NCI-H2107 (cell line): ENCODE data around the gene PHACTR2.
"Not testable (repeated sequence)": the region's sequence is repeated elsewhere in the genome, so short reads cannot be mapped to it uniquely, and the experiment has no call there.

ENCODE experiments used
- DNase-seq: peaks from one replicate; lab custom pipeline; 2025; lab: John Stamatoyannopoulos, UW

PHACTR2 gene

DNA sequence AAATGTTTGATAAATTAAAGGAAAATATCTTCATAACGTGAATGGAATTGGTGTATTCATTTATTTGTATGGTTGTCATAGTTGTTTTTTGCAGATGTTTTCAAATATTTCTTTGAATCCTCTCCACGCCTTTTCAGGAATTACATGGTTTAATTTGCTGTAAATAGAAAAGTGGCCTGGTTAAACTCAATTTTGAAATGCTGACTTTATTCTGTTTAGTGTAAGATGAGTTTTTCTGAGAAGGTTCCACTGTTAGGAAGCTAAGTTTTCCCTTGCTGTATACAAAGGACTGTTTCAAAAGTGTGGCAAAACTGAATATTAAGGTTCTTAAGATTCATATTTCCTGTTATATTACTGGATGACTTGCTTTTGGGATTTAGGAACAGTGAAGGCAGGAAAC, 186.0 kb downstream of the PHACTR2 start:
- DNase-seq: no peak

DNA sequence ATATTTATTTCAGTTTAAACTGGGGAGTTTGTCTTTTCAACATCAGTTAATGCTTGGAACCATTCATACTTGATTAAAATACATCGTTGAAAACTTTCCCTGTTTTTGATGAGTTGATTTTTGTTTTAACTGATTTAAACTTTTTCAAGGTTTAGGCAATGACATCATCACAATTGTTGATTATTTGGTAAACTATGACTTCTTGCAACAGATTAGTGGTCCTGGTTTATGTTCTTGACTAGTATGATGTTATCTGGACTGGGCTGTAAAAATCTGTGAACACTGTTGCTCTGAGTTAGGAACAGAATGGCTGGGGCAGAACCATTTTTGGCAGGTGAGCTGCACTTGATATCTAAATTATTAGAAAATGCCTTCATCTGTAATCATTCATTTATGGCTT, 186.5 kb downstream of the PHACTR2 start, which contains the start of gene ZC2HC1B:
ZC2HC1B (plus strand) TSS at position 241 of the 400 bp plus-strand sequence; CDS start at position 307, 66 bp downstream.
- DNase-seq: no peak

DNA sequence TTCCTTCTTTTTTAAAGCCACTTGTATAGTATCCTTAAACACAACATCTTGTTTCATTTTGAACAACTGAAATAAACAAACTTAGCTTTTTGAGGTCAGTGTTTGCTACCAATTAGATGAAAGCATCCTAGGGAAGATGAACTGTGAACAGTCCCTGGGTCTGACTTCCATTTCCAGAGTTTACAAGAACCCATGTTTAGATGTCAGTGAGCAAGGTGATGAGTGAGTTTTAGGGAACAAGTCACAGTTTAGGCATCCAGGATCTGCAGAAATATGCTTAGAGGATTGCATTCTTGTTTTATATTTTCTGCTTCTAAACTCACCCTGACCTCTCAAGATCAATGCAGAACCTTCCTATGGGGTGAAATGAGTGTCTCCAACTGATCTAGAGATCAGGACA, 189.5 kb downstream of the PHACTR2 start:
- DNase-seq: no peak

DNA sequence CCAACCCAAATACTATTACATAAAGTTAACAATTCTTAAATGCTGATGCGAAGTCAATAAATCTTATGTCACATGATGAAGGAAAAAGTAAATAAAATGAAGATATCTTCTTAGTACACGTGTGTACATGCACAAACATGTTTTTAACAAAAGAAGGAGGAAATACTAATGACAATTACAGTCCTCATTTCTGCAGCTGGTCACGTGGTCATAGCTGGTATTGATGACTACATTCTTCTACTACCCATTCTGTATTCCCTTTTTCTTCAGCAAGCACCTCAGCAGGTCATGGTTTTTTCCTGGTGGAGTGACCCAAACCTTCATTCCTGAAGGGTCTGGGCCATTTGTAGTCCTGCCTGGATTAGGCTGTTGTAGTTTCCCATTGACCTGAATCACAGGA, 191.0 kb downstream of the PHACTR2 start:
- DNase-seq: not testable (repeated sequence)

DNA sequence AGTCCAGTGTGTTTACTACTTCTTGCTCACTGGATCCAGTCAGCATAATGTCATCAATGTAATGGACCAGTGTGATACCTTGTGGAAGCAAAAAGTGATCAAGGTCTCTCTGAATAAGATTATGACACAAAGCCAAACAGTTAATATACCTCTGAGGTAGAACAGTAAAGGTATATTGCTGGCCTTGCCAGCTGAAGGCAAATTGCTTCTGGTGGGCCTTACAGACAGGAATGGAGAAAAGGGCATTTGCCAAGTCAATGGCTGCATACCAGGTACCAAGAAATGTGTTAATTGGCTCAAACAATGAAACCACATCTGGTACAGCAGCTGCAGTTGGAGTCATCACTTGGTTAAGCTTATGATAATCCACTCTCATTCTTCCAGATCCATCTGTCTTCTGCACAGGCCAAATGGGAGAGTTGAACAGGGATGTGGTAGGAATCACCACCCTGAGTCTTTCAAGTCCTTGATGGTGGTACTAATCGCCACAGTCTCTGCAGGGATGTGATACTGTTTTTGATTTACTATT, 193.5 kb downstream of the PHACTR2 start:
- DNase-seq: not testable (repeated sequence)

DNA sequence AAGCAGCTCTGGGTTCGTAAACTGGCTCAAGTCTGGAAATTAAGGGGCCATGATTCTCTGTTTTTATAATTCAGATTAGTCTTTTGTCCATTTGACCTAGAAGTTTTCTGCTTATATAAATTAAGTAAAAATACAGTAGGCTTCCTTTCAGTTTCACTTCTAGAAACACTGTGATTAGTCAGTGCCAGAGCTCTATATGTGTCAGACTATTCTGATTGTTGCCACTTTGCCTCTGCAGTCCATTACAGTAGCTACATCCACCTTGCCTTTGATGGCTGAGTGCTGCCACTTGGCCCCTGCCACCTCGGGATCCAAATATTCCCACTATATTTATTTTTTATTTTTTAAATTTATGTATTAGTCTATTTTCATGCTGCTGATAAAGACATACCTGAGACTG, 194.4 kb downstream of the PHACTR2 start:
- DNase-seq: no peak

DNA sequence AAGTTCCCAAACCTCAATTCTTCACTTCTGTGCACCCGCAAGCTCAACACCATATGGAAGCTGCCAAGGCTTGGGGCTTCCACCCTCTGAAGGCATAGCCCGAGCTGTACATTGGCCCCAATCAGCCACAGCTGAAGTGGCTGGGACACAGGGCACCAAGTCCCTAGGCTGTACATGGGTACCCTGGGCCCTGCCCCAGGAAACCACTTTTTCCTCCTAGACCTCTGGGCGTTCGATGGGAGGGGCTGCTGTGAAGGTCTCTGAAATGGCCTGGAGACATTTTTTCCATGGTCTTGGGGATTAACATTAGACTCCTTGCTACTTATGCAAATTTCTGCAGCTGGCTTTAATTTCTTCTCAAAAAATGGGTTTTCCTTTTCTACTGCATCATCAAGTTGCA, 195.8 kb downstream of the PHACTR2 start:
- not testable (repeated sequence) for DNase-seq

DNA sequence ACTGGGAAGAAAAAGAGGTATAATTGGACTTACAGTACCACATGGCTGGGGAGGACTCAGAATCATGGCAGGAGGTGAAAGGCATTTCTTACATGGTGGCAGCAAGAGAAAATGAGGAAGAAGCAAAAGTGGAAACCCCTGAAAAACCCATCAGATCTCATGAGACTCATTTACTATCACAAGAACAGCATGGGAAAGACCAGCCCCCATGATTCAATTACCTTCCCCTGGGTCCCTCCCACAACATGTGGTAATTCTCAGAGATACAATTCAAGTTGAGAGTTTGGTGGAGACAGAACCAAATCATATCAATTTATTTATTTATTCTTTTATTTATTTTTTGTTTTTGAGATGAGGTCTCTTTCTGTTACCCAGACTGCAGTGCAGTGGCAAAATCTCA, 196.7 kb downstream of the PHACTR2 start:
- not testable (repeated sequence) for DNase-seq

DNA sequence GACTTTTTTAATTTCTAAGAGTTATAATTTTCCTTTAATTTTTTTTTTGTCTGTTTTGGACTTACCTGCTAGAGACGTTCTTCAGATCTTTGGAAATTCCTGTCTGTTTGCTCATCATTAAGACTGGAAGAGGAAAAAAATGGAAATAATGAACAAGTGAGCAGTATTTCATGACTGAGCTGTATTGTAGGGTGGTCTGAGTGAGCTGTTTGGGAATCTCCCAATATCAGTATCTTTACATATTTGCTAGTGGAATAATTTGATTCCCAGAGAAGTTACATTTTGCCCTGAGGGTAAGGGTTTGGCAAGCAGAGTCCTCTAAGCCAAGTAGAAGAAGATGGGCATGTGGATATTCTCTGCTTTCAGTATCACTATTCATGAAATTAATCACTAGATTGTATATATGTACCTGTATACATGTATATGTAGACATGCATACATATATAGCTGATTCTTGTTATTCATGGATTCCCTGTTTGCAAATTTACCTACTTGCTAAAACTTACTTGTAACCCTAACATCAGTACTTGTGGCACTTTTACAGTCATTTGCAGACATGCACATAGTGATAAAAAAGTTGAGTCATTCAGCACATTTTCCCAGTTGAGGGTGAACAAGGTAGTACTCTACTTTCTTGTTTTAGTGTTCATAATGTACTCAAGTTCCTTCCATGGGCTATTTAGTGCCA, 200.0 kb downstream of the PHACTR2 start:
- DNase-seq: no peak

DNA sequence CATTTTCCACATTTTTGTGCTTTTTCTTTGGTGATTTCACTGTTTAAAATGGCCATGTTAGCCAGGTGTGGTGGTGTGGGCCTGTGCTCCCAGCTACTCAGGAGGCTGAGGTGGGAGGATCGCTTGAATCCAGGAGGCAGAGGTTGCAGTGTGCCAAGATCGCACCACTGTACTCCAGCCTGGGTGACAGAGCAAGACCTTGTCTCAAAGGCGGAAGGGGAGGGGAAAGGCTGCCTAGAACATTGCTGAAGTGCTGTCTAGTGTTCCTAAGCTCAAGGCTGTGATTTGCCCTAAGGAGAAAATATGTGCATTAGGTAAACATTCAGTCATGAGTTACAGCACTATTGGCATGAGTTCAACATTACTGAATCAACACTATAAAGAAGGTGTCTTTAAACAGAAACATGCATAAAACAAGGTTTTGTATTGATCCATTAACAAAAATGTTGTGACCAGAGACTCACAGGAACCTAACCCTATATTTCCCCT, 200.6 kb downstream of the PHACTR2 start:
- no peak for DNase-seq

DNA sequence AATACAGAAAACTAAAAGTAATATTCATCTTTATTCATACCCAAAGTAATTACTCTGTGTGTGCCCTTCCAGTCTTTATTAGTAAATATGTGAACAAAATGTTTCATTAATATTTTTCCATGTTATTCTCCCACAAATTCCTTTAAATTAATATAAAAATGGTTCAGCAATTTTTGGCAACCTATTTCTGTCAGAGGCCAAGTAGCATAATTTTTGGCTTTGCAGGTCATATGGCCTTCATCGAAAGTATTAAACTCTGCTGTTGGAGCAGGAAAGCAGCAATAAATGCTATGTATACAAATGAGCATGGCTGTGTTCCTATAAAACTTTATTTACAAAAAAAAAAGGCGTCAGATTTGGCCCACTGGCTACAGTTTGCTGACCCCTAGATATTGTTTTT, 202.6 kb downstream of the PHACTR2 start:
- DNase-seq: no peak
